NCI-H82 (cell line): ENCODE results near the gene ASCC1.
"Not testable (repeated sequence)": the region's sequence is repeated elsewhere in the genome, so short reads cannot be mapped to it uniquely, and the experiment has no call there.

Experiments used
- DNase-seq: peaks from one replicate; lab custom pipeline; 2025; lab: John Stamatoyannopoulos, UW

Gene ASCC1

DNA sequence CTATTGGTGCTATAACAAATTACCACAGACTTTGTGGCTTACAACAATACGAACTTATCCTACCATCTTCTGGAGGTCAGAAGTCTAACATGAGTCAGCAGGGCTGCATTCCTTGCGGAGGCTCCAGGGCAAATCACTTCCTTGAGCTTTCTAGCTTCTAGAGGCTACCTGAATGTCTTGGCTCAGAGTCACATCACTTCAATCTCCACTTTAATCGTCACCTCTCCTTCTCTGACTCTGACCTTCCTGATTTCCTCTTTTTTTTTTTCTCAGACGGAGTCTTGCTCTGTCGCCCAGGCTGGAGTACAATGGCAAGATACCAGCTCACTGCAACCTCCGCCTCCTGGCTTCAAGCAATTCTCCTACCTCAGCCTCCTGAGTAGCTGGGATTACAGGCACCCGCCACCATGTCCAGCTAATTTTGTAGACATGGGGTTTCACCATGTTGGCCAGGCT is 44.9 kb downstream of the ASCC1 start:
- no peak for DNase-seq

DNA sequence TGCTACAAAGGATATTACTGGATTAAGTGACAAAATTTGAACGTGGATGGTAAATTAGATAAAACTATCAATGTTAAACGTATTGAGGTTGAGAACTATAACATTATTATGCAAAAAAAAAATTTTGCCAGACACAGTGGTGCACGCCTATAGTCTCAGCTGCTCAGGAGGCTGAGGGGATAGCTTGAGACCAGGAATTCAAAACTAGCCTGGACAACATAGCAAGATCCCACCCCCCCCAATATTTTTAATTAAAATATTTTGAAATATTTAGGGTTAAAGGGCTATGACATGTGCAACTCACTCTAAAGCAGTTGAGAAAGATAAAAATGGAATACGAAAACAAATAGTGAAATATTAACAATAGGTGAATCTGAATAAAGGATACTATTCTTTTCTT is 45.3 kb downstream of the ASCC1 start:
- DNase-seq, result no peak

- no peak for DNase-seq
Observed at GRCh38 chr10:72170263-72170662, 45.8 kb downstream of the ASCC1 start.

- DNase-seq, result no peak
Observed at GRCh38 chr10:72167118-72167517, 49.0 kb downstream of the ASCC1 start.

DNA sequence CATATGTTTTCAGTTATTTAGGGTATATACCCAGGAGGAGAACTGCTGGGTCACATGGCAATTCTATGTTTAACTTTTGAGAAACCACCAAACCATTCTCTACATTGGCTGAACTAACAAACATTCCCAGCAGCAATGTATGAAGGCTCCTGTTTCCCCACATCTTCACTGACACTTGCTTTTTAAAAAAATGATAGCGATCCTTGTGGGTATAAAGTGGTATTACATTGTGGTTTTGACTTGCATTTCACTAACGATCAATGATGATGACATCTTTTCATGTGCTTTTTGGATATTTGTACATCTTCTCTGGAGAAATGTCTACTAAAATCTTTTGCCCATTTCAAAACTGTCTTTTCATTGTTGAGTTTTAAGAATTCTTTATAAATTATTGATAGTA is 51.5 kb downstream of the ASCC1 start:
- no peak for DNase-seq

DNA sequence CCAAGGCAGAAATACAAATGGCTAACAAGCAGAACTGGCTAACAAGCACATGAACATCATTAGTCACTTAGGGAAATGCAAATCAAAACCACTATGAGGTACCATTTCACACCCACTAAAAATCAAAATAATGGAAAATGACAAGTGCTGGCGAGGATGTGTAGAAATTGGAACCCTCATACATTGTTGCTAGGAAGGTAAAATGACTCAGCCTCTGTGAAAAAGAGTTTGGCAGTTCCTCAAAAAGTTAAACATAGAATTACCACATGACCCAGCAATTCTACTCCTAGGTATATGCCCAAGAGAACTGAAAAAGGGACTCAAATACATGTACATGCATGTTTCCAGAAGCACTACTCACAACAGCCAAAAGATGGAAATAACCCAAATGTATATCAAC is 53.1 kb downstream of the ASCC1 start:
- DNase-seq, result no peak

DNA sequence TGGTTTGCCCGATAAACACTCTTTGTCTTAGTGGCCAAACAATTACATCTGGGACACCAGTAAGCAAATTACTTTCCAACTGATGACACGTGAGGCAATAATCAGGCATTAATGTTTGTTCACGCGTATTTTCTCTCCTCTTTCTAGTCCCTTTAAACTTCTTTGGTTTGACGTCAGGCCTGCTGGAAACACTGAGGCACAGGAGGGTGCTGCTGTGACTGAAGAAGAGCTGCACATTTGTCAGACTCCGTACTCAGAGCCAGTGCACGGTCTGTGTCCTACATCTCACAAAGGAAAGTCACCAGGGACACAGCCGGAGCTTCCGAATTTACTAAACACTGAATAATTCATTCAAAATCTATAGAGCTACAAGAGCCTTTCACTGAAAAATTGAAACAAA is 57.9 kb downstream of the ASCC1 start:
- DNase-seq, result no peak

DNA sequence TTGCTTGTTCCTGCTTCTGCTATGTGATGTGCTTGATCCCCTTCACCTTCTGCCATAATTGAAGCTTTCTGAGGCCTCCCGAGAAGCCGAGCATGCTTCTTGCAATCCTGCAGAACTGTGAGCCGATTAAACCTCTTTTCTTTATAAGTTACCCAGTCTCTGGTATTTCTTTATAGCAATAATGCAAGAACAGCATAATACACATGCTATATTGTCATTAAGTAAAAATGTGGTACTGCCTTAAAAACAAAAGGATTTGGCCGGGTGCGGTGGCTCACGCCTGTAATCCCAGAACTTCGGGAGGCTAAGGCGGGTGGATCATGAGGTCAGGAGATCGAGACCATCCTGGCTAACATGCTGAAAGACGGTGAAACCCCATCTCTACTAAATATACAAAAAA is 59.9 kb downstream of the ASCC1 start:
- no peak for DNase-seq

- DNase-seq, result no peak
Observed at GRCh38 chr10:72152286-72152685, 63.8 kb downstream of the ASCC1 start.

GRCh38 chr10:72150746-72151478 is 65.2 kb downstream of the ASCC1 start:
- DNase-seq, result not testable (repeated sequence)

GRCh38 chr10:72147324-72147584 is 68.8 kb downstream of the ASCC1 start:
- DNase-seq, result not testable (repeated sequence)

- no peak for DNase-seq
Observed at GRCh38 chr10:72146559-72147323, 69.3 kb downstream of the ASCC1 start.

DNA sequence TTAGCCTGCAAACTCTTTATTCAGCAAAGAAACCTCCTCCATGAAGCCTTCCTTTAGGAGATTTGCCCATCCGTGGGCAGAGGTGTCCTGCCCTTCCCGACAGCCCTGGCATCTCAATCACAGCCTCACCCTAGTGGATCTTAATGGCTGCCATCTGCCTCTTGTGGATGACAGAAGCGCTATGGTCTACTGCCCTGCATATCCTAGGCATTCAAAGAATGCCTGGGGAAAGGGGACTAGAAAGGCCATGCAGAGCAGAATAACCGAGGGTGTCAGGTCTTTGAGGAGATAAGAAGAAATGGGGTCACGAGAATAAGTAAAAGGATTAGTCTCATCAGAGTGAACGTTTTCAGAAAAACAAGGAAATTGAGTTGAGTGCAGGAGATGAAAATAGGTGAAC is 70.0 kb downstream of the ASCC1 start:
- DNase-seq, result peak; percentile 2

DNA sequence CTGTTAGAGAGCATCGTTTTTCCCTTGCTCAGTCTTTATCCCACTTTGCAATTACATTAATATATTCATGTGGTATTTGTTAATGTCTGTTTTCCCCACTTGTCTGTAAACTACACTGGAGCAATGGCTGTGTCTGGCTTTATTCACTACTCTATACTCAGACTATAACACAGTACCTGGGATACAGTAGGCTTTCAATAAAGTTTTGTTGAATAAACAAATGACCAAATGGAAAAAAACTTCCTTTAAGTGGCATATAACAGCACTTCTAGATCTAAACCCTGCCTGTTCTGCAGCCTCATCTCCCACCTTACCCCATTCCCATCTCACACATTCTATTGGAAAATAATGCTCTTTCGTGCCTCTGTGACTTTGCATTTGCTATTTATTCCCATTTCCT is 70.4 kb downstream of the ASCC1 start:
- no peak for DNase-seq

DNA sequence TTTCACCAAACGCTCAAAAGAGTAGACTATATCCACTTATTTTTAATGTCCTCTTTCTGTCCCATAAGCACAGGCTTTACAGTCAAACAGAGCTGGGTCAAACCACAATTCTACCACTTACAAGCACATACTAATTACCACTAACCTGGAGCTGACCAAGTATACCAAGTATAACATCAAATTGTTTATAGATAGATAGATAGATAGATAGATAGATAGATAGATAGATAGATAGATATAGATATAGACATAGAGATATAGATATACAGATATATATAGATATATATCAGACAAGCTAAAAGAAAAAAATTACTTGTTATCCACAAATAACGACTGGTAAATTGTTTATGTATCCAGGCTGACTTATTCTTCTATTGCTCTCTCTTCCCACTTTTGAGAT is 75.2 kb downstream of the ASCC1 start:
- no peak for DNase-seq

GRCh38 chr10:72140174-72140573 is 75.9 kb downstream of the ASCC1 start:
- DNase-seq, result no peak

DNA sequence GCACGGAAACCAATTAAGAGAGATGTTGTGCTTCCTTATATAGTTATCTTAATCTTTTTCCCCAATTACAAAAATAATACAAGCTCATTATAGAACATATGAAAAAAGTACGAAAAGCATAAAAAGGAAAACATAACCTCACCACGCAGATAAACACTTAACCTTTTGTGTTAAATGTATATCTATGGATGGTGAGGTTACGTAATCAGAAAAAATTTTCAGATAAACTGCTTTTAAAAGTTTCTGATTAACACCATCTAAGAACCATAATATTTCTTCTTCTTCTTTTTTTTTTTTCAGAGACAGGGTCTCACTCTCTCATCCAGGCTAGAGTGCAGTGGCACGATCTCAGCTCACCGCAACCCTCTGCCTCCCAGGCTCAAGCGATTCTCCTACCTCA is 78.5 kb downstream of the ASCC1 start:
- no peak for DNase-seq

DNA sequence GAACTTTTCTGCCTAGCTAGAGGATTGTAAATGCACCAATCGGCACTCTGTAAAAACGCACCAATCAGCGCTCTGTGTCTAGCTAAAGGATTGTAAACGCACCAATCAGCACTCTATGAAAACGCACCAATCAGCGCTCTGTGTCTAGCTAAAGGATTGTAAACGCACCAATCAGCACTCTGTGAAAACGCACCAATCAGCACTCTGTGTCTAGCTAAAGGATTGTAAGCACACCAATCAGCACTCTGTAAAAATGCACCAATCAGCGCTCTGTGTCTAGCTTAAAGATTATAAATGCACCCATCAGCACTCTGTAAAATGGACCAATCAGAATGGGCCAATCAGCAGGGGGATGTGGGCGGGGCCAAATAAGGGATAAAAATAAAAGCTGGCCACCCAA is 79.9 kb downstream of the ASCC1 start:
- DNase-seq, result not testable (repeated sequence)

DNA sequence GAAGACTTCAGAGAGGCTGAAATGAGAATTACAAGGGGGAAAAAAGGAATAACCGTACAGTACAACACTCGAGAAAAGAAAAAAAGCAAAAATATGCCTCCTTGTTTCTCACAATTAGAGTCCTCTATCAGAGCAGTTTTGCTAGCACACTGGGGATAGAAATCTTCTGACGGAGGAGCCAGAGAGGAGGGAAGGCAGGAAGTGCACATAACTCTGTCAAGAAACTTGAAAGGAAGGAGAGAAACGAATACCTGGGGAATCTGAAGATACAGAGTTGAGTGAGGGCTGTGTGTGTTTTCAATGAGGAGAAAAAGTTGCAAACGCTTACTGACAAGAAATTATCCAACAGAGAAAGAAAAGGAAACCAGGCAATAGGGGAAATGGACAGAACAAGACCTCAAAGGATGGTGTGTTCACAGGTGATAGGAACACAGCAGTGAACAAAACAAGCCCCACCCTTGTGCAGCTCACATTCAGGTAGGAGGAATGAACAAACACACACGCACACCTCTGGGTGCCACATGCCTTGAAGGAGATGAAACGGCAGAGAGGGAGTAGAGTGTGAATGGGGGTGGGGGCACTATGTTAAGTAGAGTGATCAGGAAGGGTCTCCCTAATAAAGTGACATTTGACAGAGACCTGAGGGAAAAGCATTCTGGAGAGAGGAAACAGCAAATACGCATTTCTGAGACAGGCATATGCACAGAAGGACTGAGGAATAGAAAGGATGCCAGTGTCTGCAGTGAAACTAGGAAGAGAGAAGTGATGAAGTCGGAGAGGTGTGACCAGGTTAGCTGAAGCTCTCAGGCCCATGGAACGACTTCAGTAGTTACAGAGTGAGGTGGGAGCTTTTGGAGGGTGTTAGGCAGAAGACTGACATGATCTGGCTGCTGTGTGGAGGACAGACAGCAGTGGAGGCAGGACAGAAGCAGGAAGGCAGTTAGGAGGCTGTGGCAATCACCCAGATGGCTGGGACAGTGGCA is 81.0 kb downstream of the ASCC1 start:
- DNase-seq, result no peak

DNA sequence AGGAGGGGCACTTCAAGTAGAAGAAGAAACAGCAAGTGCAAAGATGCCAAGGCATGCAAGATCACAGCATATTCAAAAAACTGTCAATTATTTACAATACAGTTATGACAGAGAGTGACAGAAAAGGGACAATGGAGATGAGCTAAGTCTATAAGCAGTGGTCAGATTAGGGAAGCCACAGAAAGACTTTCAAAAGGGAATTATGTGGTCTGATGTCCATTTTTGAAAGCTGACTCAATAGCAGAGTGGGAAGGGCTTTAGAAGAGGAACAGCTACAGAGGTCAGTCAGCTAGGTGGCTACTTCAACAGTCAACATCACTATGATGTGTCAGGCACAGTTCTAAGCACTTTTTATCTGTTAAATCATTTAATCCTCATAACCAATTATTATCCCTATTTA is 82.6 kb downstream of the ASCC1 start:
- DNase-seq, result no peak

- DNase-seq, result no peak
Observed at GRCh38 chr10:72132854-72133253, 83.2 kb downstream of the ASCC1 start.

DNA sequence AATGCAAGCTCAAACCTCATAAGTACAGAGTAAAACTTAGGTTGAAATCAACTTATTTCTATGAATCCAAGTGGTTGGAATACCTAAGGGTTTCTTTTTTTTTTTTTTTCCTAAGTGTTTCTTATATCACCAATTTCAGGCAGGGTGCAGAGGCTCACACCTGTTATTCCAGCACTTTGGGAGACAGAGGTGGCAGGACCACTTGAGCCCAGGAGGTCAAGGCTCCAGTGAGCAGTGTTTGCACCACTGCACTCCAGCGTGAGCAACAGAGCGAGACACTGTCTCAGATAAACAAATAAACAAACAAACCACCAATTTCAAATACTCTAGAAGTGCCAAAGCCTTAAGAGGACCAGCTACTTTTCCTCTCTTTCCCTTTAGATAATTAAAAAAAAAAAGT is 88.5 kb downstream of the ASCC1 start:
- DNase-seq, result no peak

DNA sequence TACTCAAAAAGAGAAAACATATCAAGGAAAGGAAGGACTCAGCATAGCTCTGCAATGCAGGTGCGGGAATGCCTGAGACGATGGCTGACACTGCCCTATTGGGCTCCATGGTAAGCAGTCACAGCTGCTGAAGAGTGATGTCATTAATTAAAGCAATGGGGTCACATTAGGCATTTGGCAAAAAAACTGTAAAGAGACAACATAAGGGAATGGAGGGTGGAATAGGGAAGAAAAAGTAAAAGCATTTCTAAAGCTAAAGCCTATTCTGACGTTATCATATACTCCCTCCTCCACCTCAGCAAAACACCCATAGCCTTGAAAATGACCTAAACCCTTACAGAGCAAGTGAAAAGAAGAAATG is 89.2 kb downstream of the ASCC1 start:
- no peak for DNase-seq
